ENCODE results near the gene TMEM163. TPM values are rescaled to one million over a fixed set of nuclear protein-coding genes. Genes with fewer than 3 reads are reported as not detected.
"Not testable (repeated sequence)": the region's sequence is repeated elsewhere in the genome, so short reads cannot be mapped to it uniquely, and the experiment has no call there.

Gene TMEM163
- polyA plus RNA-seq, 2 donors, result 0.10 to 0.11 TPM

DNA sequence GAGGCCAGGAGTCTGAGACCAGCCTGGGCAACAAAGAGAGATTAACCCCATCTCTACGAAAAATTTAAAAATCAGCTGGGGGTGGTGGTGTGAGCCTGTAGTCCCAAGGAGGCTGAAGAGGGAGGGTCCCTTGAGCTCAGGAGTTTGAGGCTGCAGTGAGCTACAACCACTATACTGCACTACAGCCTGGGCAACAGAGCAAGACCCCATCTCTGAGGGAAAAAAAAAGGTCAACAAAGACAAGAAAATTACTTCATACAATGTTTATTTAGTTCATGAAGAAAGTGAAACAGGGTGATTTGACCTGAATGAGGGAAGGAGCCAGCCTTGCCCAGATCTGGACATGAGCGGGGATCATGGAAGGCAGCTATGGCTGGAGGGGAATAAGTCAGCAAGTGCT lies 59.1 kb downstream of the TMEM163 start:
- no peak overlapping the region for H3K4me3 ChIP-seq (ENCODE audit: low read depth in 1 of 2, low read length in 2 of 2)
- H3K27ac ChIP-seq (ENCODE audit: low read depth in 2 of 2, low read length in 1 of 2), result no peak overlapping the region
- H3K27me3 ChIP-seq (ENCODE audit: control insufficient read depth in 1 of 2, insufficient read depth in 2 of 2, low read length in 2 of 2), result no peaks in the 10 kb centered on the region
- WGBS, 2 donors, result 47 to 68% methylated on average over 2 of the region's 2 CpGs
- no peaks in the 10 kb centered on the region for H3K4me1 ChIP-seq (ENCODE audit: control insufficient read depth in 2 of 2, insufficient read depth in 2 of 2, low read length in 1 of 2)
- no peaks in the 10 kb centered on the region for H3K9me3 ChIP-seq (ENCODE audit: control insufficient read depth in 2 of 2, insufficient read depth in 1 of 2, low read depth in 1 of 2, low read length in 1 of 2)
- no peaks in the 10 kb centered on the region for H3K36me3 ChIP-seq (ENCODE audit: control insufficient read depth in 2 of 2, insufficient read depth in 2 of 2, low read length in 1 of 2)

DNA sequence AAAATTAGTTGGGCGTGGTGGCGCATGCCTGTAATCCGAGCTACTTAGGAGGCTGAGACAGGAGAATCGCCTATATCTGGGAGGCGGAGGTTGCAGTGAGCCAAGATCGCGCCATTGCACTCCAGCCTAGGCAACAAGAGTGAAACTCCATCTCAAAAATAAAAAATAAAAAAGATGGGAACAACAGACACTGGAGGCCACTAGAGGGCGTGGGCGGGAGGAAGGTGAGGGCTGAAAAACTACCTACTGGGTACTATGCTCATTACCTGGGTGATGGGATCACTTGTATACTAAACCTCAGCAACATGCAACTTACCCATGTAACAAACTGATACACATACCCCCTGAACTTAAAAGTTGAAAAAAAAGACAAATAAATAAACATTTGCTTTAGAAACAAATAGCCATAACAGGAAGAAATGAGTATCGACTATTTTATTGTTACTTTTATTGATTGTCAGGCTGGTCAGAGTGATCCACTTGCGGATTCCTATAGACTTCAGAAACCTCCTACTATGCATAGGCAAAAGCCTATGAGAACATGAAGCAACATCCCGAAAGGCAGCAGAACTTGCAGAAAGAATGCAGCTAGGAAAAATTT lies 61.0 kb downstream of the TMEM163 start:
- H3K27ac ChIP-seq (ENCODE audit: low read depth in 2 of 2, low read length in 1 of 2), result no peak overlapping the region
- WGBS, 2 donors, result 75 to 79% methylated on average over 12 of the region's 12 CpGs

DNA sequence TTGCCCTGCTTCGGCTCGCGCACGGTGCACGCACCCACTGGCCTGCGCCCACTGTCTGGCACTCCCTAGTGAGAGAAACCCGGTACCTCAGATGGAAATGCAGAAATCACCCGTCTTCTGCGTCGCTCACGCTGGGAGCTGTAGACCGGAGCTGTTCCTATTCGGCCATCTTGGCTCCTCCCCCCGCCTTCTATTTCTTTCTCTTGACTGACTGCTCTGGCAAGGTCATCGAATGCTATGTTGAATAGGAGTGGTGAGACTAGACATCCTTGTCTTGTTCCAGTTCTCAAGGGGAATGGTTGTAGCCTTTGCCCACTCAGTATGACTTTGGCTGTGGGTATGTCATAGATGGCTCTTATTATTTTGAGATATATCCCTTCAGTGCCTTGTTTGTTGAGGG lies 62.4 kb downstream of the TMEM163 start:
- not testable (repeated sequence) for H3K9me3 ChIP-seq (ENCODE audit: control insufficient read depth in 2 of 2, insufficient read depth in 1 of 2, low read depth in 1 of 2, low read length in 1 of 2)
- 95 to 96% methylated on average over 7 to 8 of the region's 15 CpGs for WGBS, 2 donors

More for the DNA sequence above, 61.0 kb downstream of the TMEM163 start:
- no peak overlapping the region for H3K4me3 ChIP-seq (ENCODE audit: low read depth in 1 of 2, low read length in 2 of 2)
- H3K4me1 ChIP-seq (ENCODE audit: control insufficient read depth in 2 of 2, insufficient read depth in 2 of 2, low read length in 1 of 2), result no peaks in the 10 kb centered on the region
- H3K9me3 ChIP-seq (ENCODE audit: control insufficient read depth in 2 of 2, insufficient read depth in 1 of 2, low read depth in 1 of 2, low read length in 1 of 2), result no peaks in the 10 kb centered on the region
- H3K27me3 ChIP-seq (ENCODE audit: control insufficient read depth in 1 of 2, insufficient read depth in 2 of 2, low read length in 2 of 2), result no peaks in the 10 kb centered on the region
- no peaks in the 10 kb centered on the region for H3K36me3 ChIP-seq (ENCODE audit: control insufficient read depth in 2 of 2, insufficient read depth in 2 of 2, low read length in 1 of 2)

DNA sequence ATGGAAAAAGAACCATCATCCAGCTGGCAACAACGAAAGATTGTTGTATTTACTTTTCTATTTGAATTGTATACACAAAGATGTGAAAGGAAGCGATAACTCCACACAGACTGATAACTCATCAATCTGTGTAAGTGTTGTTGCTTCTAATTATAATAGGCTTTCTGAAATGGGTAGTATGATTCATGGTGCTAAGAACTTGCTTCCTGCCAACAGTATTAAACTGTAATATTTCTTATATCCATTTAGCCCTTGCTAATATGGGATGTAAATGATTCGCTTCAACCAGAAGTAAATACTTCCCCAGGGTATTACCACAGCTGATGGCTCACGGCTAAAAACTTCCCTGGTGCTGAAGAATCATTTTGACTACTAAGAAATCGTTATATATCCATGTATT lies 70.2 kb downstream of the TMEM163 start:
- no peaks in the 10 kb centered on the region for H3K9me3 ChIP-seq (ENCODE audit: control insufficient read depth in 2 of 2, insufficient read depth in 1 of 2, low read depth in 1 of 2, low read length in 1 of 2)
- no peaks in the 10 kb centered on the region for H3K36me3 ChIP-seq (ENCODE audit: control insufficient read depth in 2 of 2, insufficient read depth in 2 of 2, low read length in 1 of 2)
- H3K4me1 ChIP-seq (ENCODE audit: control insufficient read depth in 2 of 2, insufficient read depth in 2 of 2, low read length in 1 of 2), result no peaks in the 10 kb centered on the region
- no peaks in the 10 kb centered on the region for H3K27me3 ChIP-seq (ENCODE audit: control insufficient read depth in 1 of 2, insufficient read depth in 2 of 2, low read length in 2 of 2)
- no peak overlapping the region for H3K4me3 ChIP-seq (ENCODE audit: low read depth in 1 of 2, low read length in 2 of 2)
- H3K27ac ChIP-seq (ENCODE audit: low read depth in 2 of 2, low read length in 1 of 2), result no peak overlapping the region
- 52% methylated on average over 5 of the region's 5 CpGs for WGBS, 2 donors

More for the DNA sequence above, 62.4 kb downstream of the TMEM163 start:
- not testable (repeated sequence) for H3K4me3 ChIP-seq (ENCODE audit: low read depth in 1 of 2, low read length in 2 of 2); H3K27me3 ChIP-seq (ENCODE audit: control insufficient read depth in 1 of 2, insufficient read depth in 2 of 2, low read length in 2 of 2); H3K4me1 ChIP-seq (ENCODE audit: control insufficient read depth in 2 of 2, insufficient read depth in 2 of 2, low read length in 1 of 2); H3K27ac ChIP-seq (ENCODE audit: low read depth in 2 of 2, low read length in 1 of 2); H3K36me3 ChIP-seq (ENCODE audit: control insufficient read depth in 2 of 2, insufficient read depth in 2 of 2, low read length in 1 of 2)

DNA sequence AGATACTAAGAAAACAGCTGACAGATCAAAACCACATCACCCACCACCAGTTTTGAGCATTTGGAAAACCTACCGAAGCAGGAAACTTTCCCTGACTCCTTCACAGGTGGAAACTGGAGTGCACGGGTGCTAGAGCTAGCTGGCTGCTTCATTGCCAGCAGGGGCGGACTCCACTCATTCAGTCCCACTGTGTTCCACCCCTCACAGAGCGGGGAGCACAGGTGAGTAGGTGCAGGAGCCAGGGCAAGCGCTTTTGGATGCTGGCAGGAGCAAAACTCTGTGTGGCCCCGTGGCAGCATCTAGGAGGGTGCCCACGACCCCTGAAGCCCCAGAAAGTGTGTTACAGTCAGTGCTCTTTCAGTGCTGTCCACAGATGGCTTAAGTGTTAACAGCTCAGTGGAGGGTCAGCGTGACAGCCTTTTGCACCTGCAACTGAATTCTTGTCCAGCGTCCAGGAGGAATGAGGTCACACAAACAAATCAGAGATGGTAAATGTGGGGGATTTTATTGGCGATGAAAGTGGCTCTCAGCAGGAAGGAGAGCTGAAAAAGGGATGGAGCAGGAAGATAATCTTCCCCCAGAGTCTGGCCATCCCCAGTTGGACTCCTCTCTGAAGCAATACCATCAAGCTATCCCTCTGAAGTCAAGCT lies 71.1 kb downstream of the TMEM163 start:
- H3K9me3 ChIP-seq (ENCODE audit: control insufficient read depth in 2 of 2, insufficient read depth in 1 of 2, low read depth in 1 of 2, low read length in 1 of 2), result no peaks in the 10 kb centered on the region
- no peak overlapping the region for H3K27ac ChIP-seq (ENCODE audit: low read depth in 2 of 2, low read length in 1 of 2)
- no peaks in the 10 kb centered on the region for H3K27me3 ChIP-seq (ENCODE audit: control insufficient read depth in 1 of 2, insufficient read depth in 2 of 2, low read length in 2 of 2)
- no peak overlapping the region for H3K4me3 ChIP-seq (ENCODE audit: low read depth in 1 of 2, low read length in 2 of 2)
- no peaks in the 10 kb centered on the region for H3K36me3 ChIP-seq (ENCODE audit: control insufficient read depth in 2 of 2, insufficient read depth in 2 of 2, low read length in 1 of 2)
- 74 to 78% methylated on average over 10 of the region's 10 CpGs for WGBS, 2 donors
- no peaks in the 10 kb centered on the region for H3K4me1 ChIP-seq (ENCODE audit: control insufficient read depth in 2 of 2, insufficient read depth in 2 of 2, low read length in 1 of 2)

DNA sequence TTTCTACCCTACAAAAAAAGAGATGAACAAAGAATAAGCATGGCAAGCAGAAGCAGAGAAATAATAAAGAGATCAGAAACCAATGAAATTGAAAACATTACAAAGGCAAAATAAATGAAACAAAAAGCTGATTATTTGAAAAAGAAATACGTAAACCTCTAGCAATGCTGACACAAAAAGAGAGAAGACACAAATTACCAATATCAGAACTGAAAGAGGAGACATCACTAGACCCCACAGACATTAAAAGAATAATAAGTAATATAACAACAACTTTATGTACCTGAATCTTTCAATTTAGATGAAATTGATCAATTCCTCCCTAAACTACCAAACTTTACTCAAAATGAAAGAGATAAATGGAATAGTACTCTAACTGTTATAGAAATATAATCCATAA lies 75.9 kb downstream of the TMEM163 start:
- H3K4me1 ChIP-seq (ENCODE audit: control insufficient read depth in 2 of 2, insufficient read depth in 2 of 2, low read length in 1 of 2), result no peaks in the 10 kb centered on the region
- H3K27me3 ChIP-seq (ENCODE audit: control insufficient read depth in 1 of 2, insufficient read depth in 2 of 2, low read length in 2 of 2), result no peaks in the 10 kb centered on the region
- 80 to 81% methylated on average over 1 of the region's 1 CpG for WGBS, 2 donors
- no peak overlapping the region for H3K4me3 ChIP-seq (ENCODE audit: low read depth in 1 of 2, low read length in 2 of 2)
- no peaks in the 10 kb centered on the region for H3K36me3 ChIP-seq (ENCODE audit: control insufficient read depth in 2 of 2, insufficient read depth in 2 of 2, low read length in 1 of 2)
- H3K27ac ChIP-seq (ENCODE audit: low read depth in 2 of 2, low read length in 1 of 2), result no peak overlapping the region
- no peaks in the 10 kb centered on the region for H3K9me3 ChIP-seq (ENCODE audit: control insufficient read depth in 2 of 2, insufficient read depth in 1 of 2, low read depth in 1 of 2, low read length in 1 of 2)

DNA sequence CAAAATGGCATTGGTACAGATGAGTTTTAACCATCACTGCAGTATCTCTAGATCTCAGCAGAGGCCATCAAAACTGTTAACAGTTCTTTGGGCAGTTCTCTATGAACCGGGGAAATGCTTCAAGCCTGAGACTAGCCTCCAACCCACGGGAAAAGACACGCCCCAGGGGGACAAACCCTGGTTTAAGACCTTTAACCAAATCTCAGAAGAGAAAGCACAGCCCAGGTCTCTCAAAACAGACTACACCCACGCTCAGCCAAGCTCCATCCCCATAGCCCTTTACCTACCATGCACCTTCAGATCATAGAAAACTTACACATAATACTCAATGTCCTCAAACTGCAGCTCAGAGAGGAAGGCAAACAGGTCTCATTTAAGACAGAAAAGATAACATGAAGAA lies 78.3 kb downstream of the TMEM163 start:
- WGBS, 2 donors, result 69 to 71% methylated on average over 4 of the region's 4 CpGs
- no peak overlapping the region for H3K27ac ChIP-seq (ENCODE audit: low read depth in 2 of 2, low read length in 1 of 2)
- H3K9me3 ChIP-seq (ENCODE audit: control insufficient read depth in 2 of 2, insufficient read depth in 1 of 2, low read depth in 1 of 2, low read length in 1 of 2), result no peaks in the 10 kb centered on the region
- no peaks in the 10 kb centered on the region for H3K4me1 ChIP-seq (ENCODE audit: control insufficient read depth in 2 of 2, insufficient read depth in 2 of 2, low read length in 1 of 2)
- H3K4me3 ChIP-seq (ENCODE audit: low read depth in 1 of 2, low read length in 2 of 2), result no peak overlapping the region
- no peaks in the 10 kb centered on the region for H3K27me3 ChIP-seq (ENCODE audit: control insufficient read depth in 1 of 2, insufficient read depth in 2 of 2, low read length in 2 of 2)
- no peaks in the 10 kb centered on the region for H3K36me3 ChIP-seq (ENCODE audit: control insufficient read depth in 2 of 2, insufficient read depth in 2 of 2, low read length in 1 of 2)

DNA sequence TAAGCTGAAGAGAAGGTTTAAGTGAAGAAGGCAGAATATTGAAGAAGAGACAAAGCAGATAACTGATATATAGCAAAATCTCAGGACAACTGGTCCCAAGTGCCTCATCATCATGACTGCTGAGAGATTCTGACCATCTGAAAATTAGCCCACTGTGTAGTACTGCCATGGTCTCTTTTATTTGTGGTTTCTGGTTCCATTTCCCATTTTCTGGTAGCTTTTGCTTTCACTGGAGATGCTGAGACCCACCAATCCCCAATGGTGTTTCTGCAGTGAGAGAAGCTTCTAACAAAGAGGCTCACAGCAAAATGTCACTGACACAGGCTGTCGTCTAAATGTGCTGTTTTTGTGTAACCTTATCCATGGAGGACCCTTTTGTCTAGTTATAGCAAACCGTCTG lies 79.5 kb downstream of the TMEM163 start:
- H3K27ac ChIP-seq (ENCODE audit: low read depth in 2 of 2, low read length in 1 of 2), result no peak overlapping the region

DNA sequence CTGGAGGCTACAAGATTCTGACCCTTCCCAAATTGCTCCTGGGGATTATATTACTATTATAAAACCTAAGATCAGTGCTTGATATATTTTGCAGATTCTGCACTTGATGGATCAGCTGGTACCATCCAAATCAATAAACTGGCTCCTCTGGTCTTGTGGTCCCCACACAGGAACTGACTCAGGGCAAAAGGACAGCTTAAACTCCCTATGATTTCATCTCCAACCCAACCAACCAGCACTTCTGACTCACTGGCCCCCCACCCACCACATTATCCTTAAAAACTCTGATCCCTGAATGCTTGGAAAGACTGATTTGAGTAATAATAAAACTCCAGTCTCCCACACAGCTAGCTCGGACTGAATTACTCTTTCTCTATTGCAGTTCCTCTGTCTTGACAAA lies 82.1 kb downstream of the TMEM163 start:
- Histone ChIP-seq H3K27ac (ENCODE audit: low read depth in 2 of 2, low read length in 1 of 2) (no peak overlapping the region), H3K4me3 (ENCODE audit: low read depth in 1 of 2, low read length in 2 of 2) (no peak overlapping the region), H3K9me3 (ENCODE audit: control insufficient read depth in 2 of 2, insufficient read depth in 1 of 2, low read depth in 1 of 2, low read length in 1 of 2) (peaks cover 0 to 2% of the 10 kb centered on the region in 2 donors), H3K36me3 (ENCODE audit: control insufficient read depth in 2 of 2, insufficient read depth in 2 of 2, low read length in 1 of 2) (no peaks in the 10 kb centered on the region), H3K27me3 (ENCODE audit: control insufficient read depth in 1 of 2, insufficient read depth in 2 of 2, low read length in 2 of 2) (no peaks in the 10 kb centered on the region), H3K4me1 (ENCODE audit: control insufficient read depth in 2 of 2, insufficient read depth in 2 of 2, low read length in 1 of 2) (no peaks in the 10 kb centered on the region)
- WGBS, 2 donors, result 87 to 88% methylated on average over 1 of the region's 1 CpG

More for the DNA sequence above, 79.5 kb downstream of the TMEM163 start:
- Histone ChIP-seq H3K36me3 (ENCODE audit: control insufficient read depth in 2 of 2, insufficient read depth in 2 of 2, low read length in 1 of 2) (no peaks in the 10 kb centered on the region), H3K9me3 (ENCODE audit: control insufficient read depth in 2 of 2, insufficient read depth in 1 of 2, low read depth in 1 of 2, low read length in 1 of 2) (peaks cover 0 to 1% of the 10 kb centered on the region in 2 donors), H3K4me1 (ENCODE audit: control insufficient read depth in 2 of 2, insufficient read depth in 2 of 2, low read length in 1 of 2) (no peaks in the 10 kb centered on the region), H3K27me3 (ENCODE audit: control insufficient read depth in 1 of 2, insufficient read depth in 2 of 2, low read length in 2 of 2) (no peaks in the 10 kb centered on the region), H3K4me3 (ENCODE audit: low read depth in 1 of 2, low read length in 2 of 2) (no peak overlapping the region)
- WGBS, 2 donors, result 71 to 74% methylated on average over 2 of the region's 2 CpGs

Measured in esophagus (tissue), 2 donors.